Suppressor macrophage treated with lipopolysaccharide for 4 hours (primary cell): ENCODE measurements around the gene LIPG.

Experiments
- DNase-seq: peaks from one replicate; pipeline ENCODE4 v3.0.0-alpha.2; 2020

Gene LIPG

GRCh38 chr18:49616618-49617328, 54.9 kb downstream of the LIPG start:
- no peak for DNase-seq

GRCh38 chr18:49617329-49617695, 55.5 kb downstream of the LIPG start:
- no peak for DNase-seq

GRCh38 chr18:49617865-49618264, 56.0 kb downstream of the LIPG start:
- DNase-seq = no peak

- DNase-seq = no peak
Measured at GRCh38 chr18:49618742-49619681, 57.2 kb downstream of the LIPG start.

- no peak for DNase-seq
Measured at GRCh38 chr18:49619801-49620200, 57.9 kb downstream of the LIPG start.

- no peak for DNase-seq
Measured at GRCh38 chr18:49621301-49621700, 59.4 kb downstream of the LIPG start.

- DNase-seq = no peak
Measured at GRCh38 chr18:49621717-49622351, 60.0 kb downstream of the LIPG start.

GRCh38 chr18:49623571-49623970, 61.7 kb downstream of the LIPG start:
- no peak for DNase-seq

- DNase-seq = no peak
Measured at GRCh38 chr18:49625021-49625691, 63.3 kb downstream of the LIPG start.

- no peak for DNase-seq
Measured at GRCh38 chr18:49626842-49627467, 65.1 kb downstream of the LIPG start.

GRCh38 chr18:49628119-49628518, 66.3 kb downstream of the LIPG start:
- DNase-seq = no peak

GRCh38 chr18:49628881-49629795, 67.3 kb downstream of the LIPG start:
- no peak for DNase-seq

GRCh38 chr18:49630246-49630699, 68.4 kb downstream of the LIPG start:
- peak; percentile 7 for DNase-seq

GRCh38 chr18:49631146-49631866, 69.4 kb downstream of the LIPG start:
- DNase-seq = no peak

GRCh38 chr18:49632588-49632987, 70.7 kb downstream of the LIPG start:
- no peak for DNase-seq

GRCh38 chr18:49638209-49638785, 76.4 kb downstream of the LIPG start:
- DNase-seq = no peak

GRCh38 chr18:49638891-49639557, 77.2 kb downstream of the LIPG start:
- DNase-seq = no peak

- peak; percentile 19 for DNase-seq
Measured at GRCh38 chr18:49639643-49640391, 78.0 kb downstream of the LIPG start.

- no peak for DNase-seq
Measured at GRCh38 chr18:49640741-49641140, 78.9 kb downstream of the LIPG start.
